GM21381 (cell line): ENCODE data around the gene PARD6G.
"Not testable (repeated sequence)": the region's sequence is repeated elsewhere in the genome, so short reads cannot be mapped to it uniquely, and the experiment has no call there.

Source experiments
- ATAC-seq: cut with Tn5 transposase; IDR thresholded peaks from one replicate; pipeline ENCODE4 v1.9.1; 2021; ENCODE audit warnings: mild to moderate bottlenecking, moderate library complexity; ENCODE audit not compliant: unreplicated experiment

The PARD6G gene

GRCh38 chr18:80247393-80247841 lies at the start of gene PARD6G:
TSS of gene PARD6G (minus strand) at chr18:80247514. CDS start at chr18:80247348, 166 bp downstream.
- ATAC-seq: peak; percentile 75

- not testable (repeated sequence) for ATAC-seq
These were observed 15.1 kb upstream of the PARD6G start for GRCh38 chr18:80262241-80263033.

GRCh38 chr18:80259610-80260009 lies 12.3 kb upstream of the PARD6G start:
- ATAC-seq: no peak

GRCh38 chr18:80258640-80259039 lies 11.3 kb upstream of the PARD6G start:
- no peak for ATAC-seq

- not testable (repeated sequence) for ATAC-seq
These were observed 10.5 kb upstream of the PARD6G start for GRCh38 chr18:80257579-80258543.

- no peak for ATAC-seq
These were observed 7.7 kb upstream of the PARD6G start for GRCh38 chr18:80254971-80255500.

GRCh38 chr18:80253871-80254492 lies 6.7 kb upstream of the PARD6G start:
- ATAC-seq: no peak

GRCh38 chr18:80253236-80253635 lies 5.9 kb upstream of the PARD6G start:
- no peak for ATAC-seq

GRCh38 chr18:80252136-80252535 lies 4.8 kb upstream of the PARD6G start:
- ATAC-seq: no peak

GRCh38 chr18:80251700-80252099 lies 4.4 kb upstream of the PARD6G start:
- ATAC-seq: no peak

- ATAC-seq: no peak
These were observed 3.5 kb upstream of the PARD6G start for GRCh38 chr18:80250740-80251364.

- ATAC-seq: no peak
These were observed 2.1 kb upstream of the PARD6G start for GRCh38 chr18:80249217-80250093.

- peak; percentile 17 for ATAC-seq
These were observed 595 bp downstream of the PARD6G start for GRCh38 chr18:80246445-80247392.

- no peak for ATAC-seq
These were observed 1.4 kb downstream of the PARD6G start for GRCh38 chr18:80245781-80246444.

- no peak for ATAC-seq
These were observed 2.2 kb downstream of the PARD6G start for GRCh38 chr18:80244956-80245730.

- ATAC-seq: no peak
These were observed 3.1 kb downstream of the PARD6G start for GRCh38 chr18:80244167-80244566.

- no peak for ATAC-seq
These were observed 4.1 kb downstream of the PARD6G start for GRCh38 chr18:80243204-80243603.
